Measurements from ENCODE around the gene RAPGEF4. TPM values are rescaled to one million over a fixed set of nuclear protein-coding genes. Genes with fewer than 3 reads are reported as not detected.

The RAPGEF4 gene
- total RNA-seq, 1 experiment from 2014 or later: 2.4 TPM

DNA sequence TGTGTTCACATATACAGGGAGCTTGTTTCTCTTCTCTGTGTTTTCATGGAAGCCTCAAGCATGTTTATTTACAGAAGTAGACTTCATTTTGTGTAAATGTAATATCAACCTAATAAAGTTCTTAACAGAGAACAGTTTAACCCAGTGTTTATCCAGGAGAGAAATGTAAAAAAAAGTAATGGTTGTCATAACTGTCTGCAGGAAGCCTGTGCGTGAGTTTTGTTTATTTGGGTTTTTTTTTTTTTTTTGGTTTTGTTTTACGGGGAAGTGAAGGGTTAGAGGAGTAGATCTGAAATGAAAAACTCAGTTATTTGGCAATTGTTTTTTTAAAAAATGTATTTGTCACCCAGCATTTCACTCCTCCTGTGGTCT lies 124.7 kb downstream of the RAPGEF4 start:
- DNase-seq (ENCODE audit: low read depth): no peak

DNA sequence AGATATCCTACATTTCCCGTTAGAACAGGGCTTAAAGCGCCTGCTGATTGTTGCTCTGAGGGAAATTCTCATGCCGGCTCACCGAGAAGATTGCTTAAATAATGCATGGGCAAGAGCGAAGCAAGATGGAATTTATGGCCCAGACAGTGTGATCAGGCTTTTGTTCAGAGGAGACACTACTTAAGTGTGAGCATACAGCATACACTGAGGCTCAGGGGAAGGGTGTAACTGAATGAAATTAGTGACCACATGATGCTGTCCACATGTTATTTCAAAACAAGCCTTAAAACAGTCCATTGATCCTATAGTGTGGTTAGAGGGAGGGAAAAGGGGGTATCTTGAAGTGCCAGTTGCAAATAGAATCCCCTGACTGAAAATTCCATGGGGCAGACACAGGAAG lies 125.5 kb downstream of the RAPGEF4 start:
- DNase-seq (ENCODE audit: low read depth): no peak

DNA sequence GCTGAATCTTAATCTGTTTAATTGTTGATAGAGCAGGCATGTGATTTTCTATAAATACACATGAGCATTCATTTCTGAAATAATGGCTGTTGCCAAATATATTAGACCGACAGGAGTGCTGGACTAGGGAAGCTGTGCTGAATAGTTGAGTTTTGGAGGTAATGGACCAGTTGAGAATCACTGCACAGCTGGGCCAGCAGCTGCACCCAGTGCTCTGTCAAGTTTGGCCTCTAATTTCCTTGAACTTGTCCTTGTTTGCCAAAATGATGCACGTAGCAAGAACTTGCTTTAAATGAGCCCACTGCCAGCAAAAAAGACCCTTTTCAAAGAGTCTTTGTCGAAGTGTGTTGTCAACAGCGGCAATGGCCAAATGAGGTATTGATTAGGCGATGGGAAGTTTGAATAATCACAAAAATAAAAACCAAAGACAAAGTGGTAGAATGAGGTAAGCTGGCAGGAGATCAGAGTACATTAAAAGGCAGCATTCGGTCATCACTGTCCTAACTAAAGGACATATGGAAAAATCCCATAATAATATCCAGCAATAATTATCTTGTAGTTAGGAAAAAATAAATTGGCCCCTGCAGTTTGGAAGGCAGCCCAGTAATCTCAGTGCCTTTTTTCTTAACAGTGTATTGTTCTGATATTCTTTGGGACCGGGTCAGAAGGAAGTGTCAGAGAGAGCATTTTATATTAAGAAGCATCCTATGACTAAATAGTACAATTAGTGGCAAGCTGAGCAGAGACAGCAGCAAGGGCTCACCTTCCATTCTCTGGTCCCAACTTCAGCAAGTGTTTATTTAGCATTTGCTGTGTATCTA lies 126.2 kb downstream of the RAPGEF4 start:
- DNase-seq (ENCODE audit: low read depth): no peak

DNA sequence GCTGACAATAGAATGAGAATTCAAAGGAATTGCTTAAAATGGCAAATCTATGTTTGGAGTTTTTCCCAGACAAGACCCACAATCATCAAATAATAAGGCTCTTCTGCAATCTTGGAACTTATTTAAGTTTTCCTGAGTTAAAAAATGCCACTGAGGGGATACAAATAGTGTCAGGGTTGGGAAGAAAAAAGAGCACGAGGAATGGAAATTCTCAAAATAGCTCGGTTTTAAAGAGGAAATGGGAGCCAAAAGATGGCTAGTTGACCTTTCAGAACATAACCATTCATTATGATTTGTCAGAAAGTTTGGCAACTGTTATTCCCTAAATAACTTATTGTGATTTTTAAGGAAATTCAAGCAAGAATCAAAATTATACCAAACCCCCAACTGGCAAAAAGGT lies 127.7 kb downstream of the RAPGEF4 start:
- no peak for DNase-seq (ENCODE audit: low read depth)

DNA sequence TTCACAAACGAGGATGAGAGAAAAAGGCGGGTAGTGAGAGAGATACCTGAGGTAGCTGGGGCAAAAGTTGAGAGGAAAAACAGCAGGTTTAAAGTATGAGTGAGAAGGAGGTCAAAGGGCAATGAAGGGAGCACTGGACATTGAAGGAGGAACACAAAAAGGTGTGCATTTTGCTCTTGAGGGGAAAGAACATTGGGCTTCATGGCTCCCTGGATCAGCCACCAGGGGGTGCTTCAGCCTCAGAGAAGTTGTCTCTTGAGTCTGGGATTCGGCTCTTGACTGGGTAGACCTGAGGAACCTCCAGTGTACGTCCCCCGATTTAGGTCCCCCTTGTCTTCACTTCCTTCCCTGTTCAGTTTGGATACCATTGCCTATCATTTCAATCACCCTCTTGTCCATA lies 128.5 kb downstream of the RAPGEF4 start:
- peak; percentile 66 for DNase-seq (ENCODE audit: low read depth)

DNA sequence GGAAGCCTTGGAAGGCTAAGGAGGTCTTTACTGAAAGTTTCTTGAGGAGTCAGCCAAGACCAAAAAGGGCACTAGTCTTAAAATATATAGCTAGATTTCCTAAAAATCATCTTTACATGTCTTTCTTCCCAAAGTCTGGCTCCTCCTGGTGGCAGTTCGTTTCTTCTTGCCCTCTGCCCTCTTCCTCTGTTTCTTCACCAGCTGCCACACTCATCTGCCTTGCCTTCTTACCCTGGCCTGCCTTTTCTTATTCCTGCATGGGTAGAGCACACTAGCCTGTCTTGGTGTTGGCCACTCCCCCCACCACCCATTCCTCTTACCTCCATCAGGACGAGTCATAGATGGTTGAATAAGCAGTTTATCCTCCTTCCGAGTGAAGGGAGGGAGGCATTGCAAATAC lies 129.8 kb downstream of the RAPGEF4 start:
- DNase-seq (ENCODE audit: low read depth): peak; percentile 19

DNA sequence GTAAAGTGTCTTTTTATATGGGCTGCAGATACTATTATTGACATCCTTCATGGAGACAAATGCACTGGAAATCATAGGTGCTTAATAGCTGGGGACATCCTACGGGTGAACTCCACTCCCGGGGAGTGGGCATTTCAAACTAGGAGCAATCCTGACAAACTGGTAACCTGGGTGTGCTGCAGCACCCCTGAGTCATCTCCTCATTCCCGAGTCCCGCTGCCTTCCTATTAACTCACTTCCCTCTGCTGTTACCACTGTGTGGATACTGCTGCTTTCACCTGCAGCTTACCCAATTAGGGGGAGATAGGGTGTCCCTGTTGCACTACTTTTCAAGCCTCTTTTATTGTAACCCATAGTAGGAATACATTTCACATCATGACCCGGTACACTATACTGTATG lies 134.2 kb downstream of the RAPGEF4 start:
- DNase-seq (ENCODE audit: low read depth): no peak

DNA sequence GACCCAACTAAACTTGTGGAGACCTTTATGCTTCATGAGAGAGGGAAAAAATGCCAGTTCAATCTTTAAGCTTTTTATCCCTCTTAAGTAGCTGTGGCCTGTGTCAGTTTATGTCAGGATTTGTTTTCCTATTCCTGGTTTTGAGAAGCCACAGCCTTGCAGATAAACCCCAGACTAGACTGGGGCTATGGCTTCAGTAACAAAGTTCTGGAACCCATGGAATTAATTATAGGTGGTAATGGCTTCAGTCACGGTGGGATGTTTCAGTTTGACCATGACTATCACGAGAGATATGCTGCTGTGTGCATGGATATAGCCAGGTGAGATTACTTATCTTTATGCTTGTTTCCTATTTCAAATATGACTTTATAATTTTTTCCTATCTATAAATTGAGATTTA lies 134.8 kb downstream of the RAPGEF4 start:
- DNase-seq (ENCODE audit: low read depth): no peak

DNA sequence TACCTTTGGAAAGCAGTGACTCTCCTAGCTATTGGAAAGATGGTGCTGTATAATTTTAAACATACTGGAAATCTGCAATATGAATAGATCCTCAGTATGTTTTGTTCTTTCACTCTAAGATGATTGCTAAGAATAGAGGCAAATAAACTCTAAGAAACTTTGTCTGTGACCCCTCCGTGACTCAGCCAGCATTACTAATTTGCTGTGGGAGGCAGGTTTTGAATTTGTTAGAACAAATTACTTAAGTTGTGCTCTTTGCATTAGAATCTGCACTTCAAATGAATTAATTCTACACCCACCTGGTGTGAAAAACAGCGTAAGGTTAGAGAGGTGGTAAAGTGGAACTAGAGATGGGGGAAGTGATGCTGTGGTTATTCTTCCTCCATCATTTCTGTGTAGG lies 142.2 kb downstream of the RAPGEF4 start:
- no peak for DNase-seq (ENCODE audit: low read depth)

DNA sequence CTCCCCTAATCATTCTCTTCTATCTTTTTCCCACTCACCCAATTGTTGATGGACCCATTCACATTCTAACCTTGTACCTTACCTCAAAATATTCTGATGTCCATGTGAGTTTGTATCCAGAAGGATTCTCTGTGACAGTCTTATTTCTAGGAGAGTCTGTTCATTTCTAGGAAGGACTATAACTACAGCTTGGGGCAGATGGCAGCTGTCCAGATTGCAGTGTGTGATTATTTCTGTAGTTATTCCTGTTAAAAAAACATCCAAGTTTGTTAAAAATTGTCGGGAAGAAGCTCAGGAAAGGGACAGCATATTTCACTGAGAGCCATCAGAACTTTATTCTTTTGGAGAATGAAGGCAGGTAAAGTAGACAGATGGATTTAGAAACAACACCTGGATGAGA lies 142.6 kb downstream of the RAPGEF4 start:
- peak; percentile 17 for DNase-seq (ENCODE audit: low read depth)

DNA sequence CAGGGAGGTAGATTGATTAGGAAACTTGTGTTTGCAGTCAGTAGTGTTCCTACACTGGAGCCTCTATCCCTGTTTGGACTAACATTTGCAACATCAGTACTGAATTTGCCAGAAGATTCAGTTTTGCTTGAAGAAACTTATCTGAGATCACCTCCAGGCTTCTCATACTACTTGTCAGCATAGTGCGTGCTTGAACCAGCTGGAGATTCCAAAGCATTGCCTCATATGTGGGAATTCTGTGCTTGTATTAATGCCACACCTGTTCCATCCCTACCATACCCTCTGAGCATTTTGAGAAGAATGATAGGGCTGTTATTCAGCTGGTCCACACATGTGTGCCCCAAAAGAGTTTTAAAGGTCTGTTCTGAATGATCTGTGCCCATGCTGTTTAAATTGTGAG lies 148.7 kb downstream of the RAPGEF4 start:
- no peak for DNase-seq (ENCODE audit: low read depth)

DNA sequence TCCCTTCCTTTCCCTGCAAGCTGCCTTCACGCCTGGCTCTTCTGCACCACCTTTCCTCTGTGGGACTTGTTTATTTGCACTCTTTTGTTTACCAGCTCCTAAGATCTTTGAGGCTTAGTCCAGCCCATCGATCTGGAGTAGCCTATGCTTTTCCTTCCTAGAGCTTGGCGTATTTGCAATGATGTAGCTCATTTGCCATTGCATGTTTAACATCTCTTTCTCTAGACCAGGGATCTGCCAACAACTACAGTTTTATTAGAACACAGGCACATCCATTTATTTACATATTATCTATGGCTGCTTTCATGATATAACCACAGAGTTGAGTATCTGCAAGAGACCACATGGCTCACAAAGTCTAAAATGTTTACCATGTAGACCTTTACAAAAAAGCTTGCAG lies 150.4 kb downstream of the RAPGEF4 start:
- DNase-seq (ENCODE audit: low read depth): no peak

DNA sequence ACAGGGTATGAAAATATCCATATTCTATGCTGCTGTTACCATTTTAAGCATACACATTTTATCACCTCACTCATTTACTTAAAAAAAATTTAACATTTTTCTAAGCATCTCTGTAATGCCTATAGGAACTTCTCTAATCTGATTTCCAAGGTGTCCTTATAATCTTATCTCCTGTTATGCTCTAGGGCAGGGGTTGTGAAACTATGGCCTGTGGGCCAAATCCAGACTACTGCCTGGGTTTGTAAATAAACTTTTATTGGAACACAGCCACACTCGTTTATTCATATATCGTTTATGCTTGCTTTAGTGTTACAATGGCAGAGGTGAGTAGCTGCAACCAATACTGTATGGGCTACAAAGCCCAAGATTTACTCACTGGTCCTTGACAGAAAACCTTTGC lies 151.6 kb downstream of the RAPGEF4 start:
- no peak for DNase-seq (ENCODE audit: low read depth)

DNA sequence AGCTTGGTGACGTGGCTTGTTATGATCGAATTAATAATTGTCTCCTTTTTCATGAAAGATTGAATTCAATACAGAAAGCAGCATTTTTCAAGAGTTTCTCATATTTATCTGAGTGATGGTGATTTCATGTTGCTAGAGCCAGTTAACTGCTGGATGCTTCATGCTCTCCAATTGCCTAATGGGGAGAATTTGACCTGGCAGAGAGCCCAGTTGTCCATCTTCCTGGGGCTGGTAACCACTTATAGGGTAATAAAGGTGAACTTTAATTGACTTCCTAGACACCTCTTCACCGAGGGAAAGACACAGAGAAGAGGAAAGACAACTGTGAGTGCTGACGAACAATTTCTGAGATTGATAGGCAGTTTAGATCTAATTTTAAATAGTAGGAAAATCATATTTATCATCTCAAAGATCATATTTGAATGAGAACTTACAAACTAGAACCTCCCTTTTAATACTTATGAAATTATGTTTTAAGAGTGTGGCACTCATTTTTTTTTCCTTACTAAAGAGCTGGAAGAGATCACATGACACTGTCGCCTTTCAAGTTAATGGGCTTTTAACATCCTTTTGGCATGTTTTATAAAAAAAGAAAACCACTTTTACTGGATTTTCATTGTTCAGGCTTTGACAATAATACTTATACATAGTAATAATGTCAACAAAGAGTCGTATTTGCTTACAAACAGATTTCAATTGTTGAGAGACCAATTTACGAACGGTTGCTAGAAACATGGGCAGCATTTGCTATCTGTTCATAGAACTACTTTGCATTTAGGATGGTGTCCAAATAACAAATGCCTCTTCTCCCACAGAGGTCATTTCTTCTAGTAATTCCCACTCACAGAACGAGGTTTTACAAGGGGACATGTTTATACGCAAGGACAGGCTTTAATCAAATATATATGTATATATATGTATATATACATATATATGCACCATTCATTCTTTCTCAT lies 153.3 kb downstream of the RAPGEF4 start:
- no peak for DNase-seq (ENCODE audit: low read depth)

DNA sequence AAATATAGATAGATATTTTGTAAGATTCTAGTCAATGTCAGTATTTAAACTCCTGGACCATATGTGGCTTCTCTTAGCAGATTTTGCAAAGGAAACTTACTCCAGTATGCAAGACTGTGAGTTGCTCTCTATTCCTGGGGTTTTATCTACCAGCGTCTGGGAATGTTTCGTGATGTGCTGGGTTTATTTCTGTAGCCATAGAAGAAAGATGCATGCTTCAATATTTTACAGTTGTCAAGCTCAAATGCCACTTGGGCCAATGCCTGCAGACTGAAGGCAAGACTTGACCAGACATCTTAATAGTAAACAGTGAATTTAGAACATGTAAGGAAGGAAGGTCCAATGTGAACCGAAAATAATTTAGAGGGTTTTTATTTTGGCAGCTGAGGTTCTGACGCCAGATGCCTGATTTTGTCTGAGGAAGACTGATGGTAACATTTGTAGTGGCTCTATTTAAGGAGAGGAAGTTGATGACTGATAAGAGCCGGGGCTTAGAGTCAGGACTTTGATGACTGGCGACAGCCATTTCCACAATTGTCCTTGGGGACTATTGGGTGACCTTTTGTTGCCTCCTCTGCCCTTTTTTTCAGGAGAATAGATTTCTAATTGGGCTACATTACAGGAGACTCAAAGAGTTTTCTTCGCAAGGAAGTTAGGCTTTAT lies 154.3 kb downstream of the RAPGEF4 start:
- no peak for DNase-seq (ENCODE audit: low read depth)

DNA sequence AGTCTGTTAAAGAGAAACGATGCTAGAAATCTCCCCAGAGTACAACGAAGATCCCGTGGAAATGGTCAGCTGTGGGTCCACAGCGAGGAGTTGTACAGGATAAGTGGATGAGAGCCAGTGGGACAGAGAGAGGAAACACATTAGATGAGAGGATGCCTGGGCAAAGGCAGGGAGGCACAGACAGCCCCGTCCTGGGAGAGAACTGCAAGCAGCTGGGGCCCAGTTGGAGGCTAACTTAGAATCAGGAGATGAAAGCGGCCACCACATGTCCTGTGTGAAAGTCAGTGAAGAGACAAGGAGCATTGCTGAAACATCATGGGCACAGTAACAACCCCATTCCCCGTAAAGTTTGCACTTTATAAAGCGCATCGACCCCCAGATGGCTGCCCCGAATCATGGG lies 157.5 kb downstream of the RAPGEF4 start:
- no peak for DNase-seq (ENCODE audit: low read depth)

DNA sequence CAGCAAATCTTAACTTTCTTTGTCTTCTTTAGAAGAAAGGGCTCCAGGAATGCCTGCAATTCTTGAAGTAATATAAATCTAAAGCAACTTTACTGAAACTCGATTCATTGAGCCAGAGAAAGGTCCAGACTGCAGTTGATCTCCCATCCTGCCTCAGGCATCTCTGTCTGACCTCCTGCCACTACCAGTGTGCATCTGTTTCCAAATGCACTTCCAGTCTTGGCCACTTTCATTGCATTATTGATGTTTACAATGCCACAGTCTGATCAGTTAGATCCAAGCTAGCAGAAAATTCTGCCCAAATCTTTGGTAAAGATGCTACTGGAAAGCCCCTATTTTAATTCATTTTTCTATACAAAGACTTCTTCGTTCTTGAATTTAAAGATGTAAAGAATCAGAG lies 158.0 kb downstream of the RAPGEF4 start:
- DNase-seq (ENCODE audit: low read depth): no peak

DNA sequence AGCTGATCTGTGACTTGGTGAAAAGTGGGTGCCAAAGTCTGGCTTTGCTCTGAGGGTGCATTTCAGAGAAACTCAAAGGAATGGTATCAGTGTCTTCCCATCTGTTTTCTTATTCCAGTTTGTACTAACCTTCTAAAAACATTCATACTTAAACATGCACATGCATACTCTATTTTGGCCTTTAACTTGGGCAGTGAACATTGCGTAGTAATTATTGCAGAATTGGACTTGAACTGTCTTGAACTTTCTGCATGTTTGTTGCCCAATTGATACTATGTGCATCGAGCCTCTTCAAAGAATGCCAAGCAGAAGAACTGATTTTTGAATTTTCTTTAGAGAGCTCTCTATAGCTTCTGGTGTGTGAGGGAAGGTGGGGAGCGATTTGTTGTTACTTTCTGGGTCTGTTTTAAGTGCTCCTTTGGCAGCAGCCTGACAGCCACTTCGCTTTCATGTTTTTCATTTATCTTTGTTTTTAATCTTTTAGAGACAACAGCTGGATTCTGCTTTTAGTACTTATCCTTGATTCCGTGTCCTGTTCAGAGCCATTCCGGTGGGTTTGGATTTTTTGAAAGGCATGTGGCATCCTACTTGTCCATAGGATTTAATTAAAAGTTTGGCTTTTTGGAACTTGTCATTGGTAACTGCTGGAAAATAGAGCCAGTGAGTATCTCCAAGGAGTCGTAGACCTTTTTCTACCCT lies 159.2 kb downstream of the RAPGEF4 start:
- DNase-seq (ENCODE audit: low read depth): no peak

DNA sequence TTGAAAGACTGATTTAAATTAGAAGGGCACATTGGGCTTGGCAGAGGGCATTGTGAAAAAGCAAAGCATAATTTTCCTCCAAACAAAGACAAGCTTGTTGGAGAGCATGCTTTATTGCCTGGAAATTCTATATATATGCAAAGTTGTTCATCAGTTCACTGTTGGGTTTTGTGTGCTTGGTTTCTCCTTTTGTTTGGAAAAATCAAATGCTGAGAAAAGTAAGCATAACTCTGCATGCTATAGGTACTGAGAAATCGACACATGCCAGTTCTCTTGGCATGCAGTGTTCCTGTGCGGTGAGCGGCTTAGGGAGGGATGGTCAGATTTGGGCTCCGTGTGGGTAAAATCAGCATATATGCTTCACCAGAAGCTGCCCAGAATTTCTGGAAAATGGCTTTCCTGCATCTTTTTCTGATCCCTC lies 161.0 kb downstream of the RAPGEF4 start:
- no peak for DNase-seq (ENCODE audit: low read depth)

DNA sequence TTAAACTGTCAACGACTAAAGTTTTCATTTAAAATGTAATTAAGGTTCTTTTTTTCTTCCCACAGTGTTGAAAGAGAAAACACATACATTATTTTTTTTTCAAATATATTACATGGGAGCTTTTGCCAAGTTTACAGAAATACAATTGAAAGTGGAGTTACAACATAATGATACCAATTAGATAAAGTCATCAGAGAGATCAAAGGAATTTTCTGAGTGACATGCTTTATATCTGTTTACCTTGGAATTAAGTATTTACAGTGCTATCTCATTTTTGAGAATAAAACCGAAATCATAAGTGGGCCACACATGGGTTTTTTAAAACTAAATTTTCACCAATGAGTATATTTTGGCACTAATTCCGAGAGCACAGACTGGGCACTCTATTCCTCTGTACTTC lies 165.2 kb downstream of the RAPGEF4 start:
- no peak for DNase-seq (ENCODE audit: low read depth)

DNA sequence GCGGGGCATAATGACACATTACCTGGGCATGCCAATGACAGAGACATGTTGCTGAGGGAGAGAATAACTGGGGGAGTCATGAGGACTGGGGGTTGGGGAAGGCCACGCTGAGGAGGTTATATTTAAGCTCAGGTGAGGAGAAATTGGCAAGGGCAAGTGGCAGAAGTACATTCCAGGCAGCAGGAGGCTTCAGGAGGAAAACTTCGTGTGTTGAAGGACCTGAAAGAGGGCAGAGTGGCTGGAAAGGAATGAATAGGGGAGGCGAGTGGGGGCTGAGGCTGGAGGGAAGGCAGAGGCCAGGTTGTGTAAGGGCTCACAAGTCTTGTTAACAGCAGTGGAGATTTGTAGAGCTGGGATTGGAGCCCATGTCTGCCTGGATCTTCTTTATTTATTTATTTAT lies 166.3 kb downstream of the RAPGEF4 start:
- DNase-seq (ENCODE audit: low read depth): no peak

DNA sequence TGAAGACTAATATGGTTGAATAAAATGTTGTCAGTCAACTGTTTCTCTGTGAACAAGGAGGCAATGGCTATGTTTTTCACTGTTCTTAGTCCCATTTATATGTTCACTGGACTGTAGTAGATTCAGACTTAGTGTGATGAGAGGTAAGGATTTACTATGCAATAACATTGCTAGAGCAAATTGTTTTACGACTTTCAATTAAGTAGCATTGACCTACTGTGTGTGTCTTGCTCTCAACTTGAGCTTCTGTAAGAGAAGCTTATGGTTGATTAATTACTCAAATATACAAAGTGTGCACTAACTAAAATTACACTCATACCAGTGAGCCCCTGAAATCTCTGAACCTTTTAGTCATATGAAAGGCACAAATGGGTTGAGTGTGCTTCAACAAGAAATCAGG lies 168.6 kb downstream of the RAPGEF4 start:
- no peak for DNase-seq (ENCODE audit: low read depth)

Data from RPMI7951 (cell line).